Choroid plexus epithelial cell (primary cell): Measurements from ENCODE around the gene P3H1.

Experiments used
- DNase-seq: peaks from one replicate; pipeline ENCODE4 v3.0.0-alpha.2; 2010; ENCODE audit warnings: low read depth
- H3K4me3 ChIP-seq: 2 replicates; pipeline ENCODE4 v1.5.1; 2011; ENCODE audit warnings: low read depth, mild to moderate bottlenecking, control low read depth, low read length, moderate library complexity
- CTCF ChIP-seq: conservative IDR thresholded peaks from 2 replicates; pipeline ENCODE4 v1.5.1; 2011; ENCODE audit warnings: low read depth, mild to moderate bottlenecking, control low read depth, inconsistent platforms, low read length, moderate library complexity

P3H1 gene

GRCh38 chr1:42735477-42736105, 31.2 kb downstream of the P3H1 start:
- DNase-seq = no peak
- no peak for TF ChIP-seq CTCF
- H3K4me3 ChIP-seq = no peak overlapping the region

- DNase-seq = no peak
- no peak for TF ChIP-seq CTCF
- no peak overlapping the region for H3K4me3 ChIP-seq
Measured at GRCh38 chr1:42735056-42735455, 31.8 kb downstream of the P3H1 start.

- DNase-seq = no peak
- H3K4me3 ChIP-seq = no peak overlapping the region
- TF ChIP-seq CTCF = no peak
Measured at GRCh38 chr1:42734201-42735035, 32.4 kb downstream of the P3H1 start.

- no peak for TF ChIP-seq CTCF
- no peak overlapping the region for H3K4me3 ChIP-seq
- DNase-seq = no peak
Measured at GRCh38 chr1:42733415-42734200, 33.2 kb downstream of the P3H1 start.

GRCh38 chr1:42732126-42732680, 34.6 kb downstream of the P3H1 start:
- no peak overlapping the region for H3K4me3 ChIP-seq
- no peak for DNase-seq
- no peak for TF ChIP-seq CTCF

GRCh38 chr1:42731585-42731984, 35.2 kb downstream of the P3H1 start:
- no peak overlapping the region for H3K4me3 ChIP-seq
- no peak for TF ChIP-seq CTCF
- DNase-seq = no peak
